ENCODE measurements around the gene FOXJ3.
A peak's percentile ranks its signal among the peaks of the same experiment; 100 is the strongest.

The FOXJ3 gene

DNA sequence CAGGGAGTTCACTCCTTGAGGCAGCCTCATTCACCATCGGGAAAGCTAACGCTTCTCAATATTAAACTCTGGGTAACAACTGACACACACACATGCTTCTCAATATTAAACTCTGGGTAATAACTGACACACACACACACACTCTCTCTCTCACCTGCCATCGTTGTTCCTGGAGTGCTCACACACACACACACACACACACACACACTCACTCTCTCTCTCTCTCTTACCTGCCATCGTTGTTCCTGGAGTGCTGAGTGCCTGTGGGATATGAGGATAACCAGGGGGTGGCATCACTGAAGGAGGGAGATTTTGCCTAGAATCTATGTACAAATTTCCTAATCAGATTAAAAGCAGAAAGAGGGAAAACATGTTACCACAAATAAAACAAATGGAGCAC is 153.3 kb downstream of the FOXJ3 start:
- no peak for TF ChIP-seq FOXA1 (IDR thresholded peaks at IDR 0.05)
- TF ChIP-seq ZNF384 (IDR thresholded peaks at IDR 0.05) = no peak
- TF ChIP-seq NFRKB (IDR thresholded peaks at IDR 0.05) = no peak
- TF ChIP-seq PKNOX1 (IDR thresholded peaks at IDR 0.05) = no peak
- no peak for TF ChIP-seq CTBP1 (IDR thresholded peaks at IDR 0.05; ENCODE audit: borderline replicate concordance)
- TF ChIP-seq SUZ12 (IDR thresholded peaks at IDR 0.05) = no peak
- no peak for TF ChIP-seq SP1 (IDR thresholded peaks at IDR 0.05)
- DNase-seq (ENCODE audit: extremely low spot score) = no peak
- CTCF ChIA-PET = no interaction called here
- POLR2A ChIA-PET = no interaction called here

GRCh38 chr1:42179900-42180329 is 155.1 kb downstream of the FOXJ3 start:
- no peak for TF ChIP-seq FOXM1 (IDR thresholded peaks at IDR 0.05; ENCODE audit: borderline replicate concordance)
- peak; percentile 53; the same call in 1 of the 2 replicates for TF ChIP-seq ARNT (IDR thresholded peaks at IDR 0.05)
- no peak for TF ChIP-seq FOXK2 (IDR thresholded peaks at IDR 0.05)
- no peak for TF ChIP-seq PKNOX1 (IDR thresholded peaks at IDR 0.05)
- TF ChIP-seq CTBP1 (IDR thresholded peaks at IDR 0.05; ENCODE audit: borderline replicate concordance) = no peak
- ChIA-PET POLR2A (interaction anchor here (0.9 kb wide), 1 partner anchor 155 kb away, joined by 3 read pairs; the partner anchor contains the start of gene FOXJ3), CTCF (interaction anchor here (1.5 kb wide), 1 partner anchor 33 kb away, joined by 3 read pairs; no protein-coding TSS in a partner anchor)
- no peak for DNase-seq (ENCODE audit: extremely low spot score)

DNA sequence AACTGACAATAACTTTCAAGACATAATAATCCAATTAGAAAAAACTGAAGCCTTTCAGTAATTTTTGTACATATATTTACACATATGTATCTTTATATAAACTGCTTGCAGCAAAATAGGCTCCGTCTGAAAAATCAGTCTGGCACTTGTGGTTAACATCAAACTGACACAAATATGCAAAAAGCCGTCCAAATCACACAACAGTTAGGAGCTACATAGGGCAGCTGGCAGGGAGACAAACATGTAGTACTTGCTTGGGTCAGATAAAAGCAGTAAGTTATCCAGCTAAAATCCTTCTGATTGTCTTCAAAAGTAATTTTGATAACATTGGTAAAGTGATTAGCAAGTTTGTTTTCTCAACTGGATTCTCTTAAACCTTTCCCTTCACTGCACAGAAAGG is 155.8 kb downstream of the FOXJ3 start:
- no peak for DNase-seq (ENCODE audit: extremely low spot score)
- TF ChIP-seq ZNF384 (IDR thresholded peaks at IDR 0.05) (no peak), CTBP1 (IDR thresholded peaks at IDR 0.05; ENCODE audit: borderline replicate concordance) (no peak), ARNT (IDR thresholded peaks at IDR 0.05) (no peak), SUZ12 (IDR thresholded peaks at IDR 0.05) (no peak), FOXK2 (IDR thresholded peaks at IDR 0.05) (no peak), LEF1 (IDR thresholded peaks at IDR 0.05; ENCODE audit: borderline replicate concordance) (no peak)
- CTCF ChIA-PET = interaction anchor here (0.6 to 1.5 kb wide), 2 partner anchors 32 to 606 kb away, joined by 3 read pairs; no protein-coding TSS in a partner anchor
- POLR2A ChIA-PET = interaction anchor here (0.9 kb wide), 1 partner anchor 155 kb away, joined by 3 read pairs; the partner anchor contains the start of gene FOXJ3

- DNase-seq (ENCODE audit: extremely low spot score) = no peak
- ChIA-PET POLR2A (no interaction called here), CTCF (interaction anchor here (1.5 kb wide), 1 partner anchor 31 kb away, joined by 3 read pairs; no protein-coding TSS in a partner anchor)
- TF ChIP-seq L3MBTL2 (conservative IDR thresholded peaks at IDR 0.05) (no peak), SUZ12 (IDR thresholded peaks at IDR 0.05) (no peak), HDGF (IDR thresholded peaks at IDR 0.05; ENCODE audit: borderline replicate concordance) (no peak), ARNT (IDR thresholded peaks at IDR 0.05) (no peak), SP1 (IDR thresholded peaks at IDR 0.05) (no peak), FOXK2 (IDR thresholded peaks at IDR 0.05) (no peak), ZNF384 (IDR thresholded peaks at IDR 0.05) (no peak), CTBP1 (IDR thresholded peaks at IDR 0.05; ENCODE audit: borderline replicate concordance) (no peak), BHLHE40 (IDR thresholded peaks at IDR 0.05; ENCODE audit: borderline replicate concordance) (no peak), NFRKB (IDR thresholded peaks at IDR 0.05) (no peak), ELF4 (IDR thresholded peaks at IDR 0.05) (no peak), FOXM1 (IDR thresholded peaks at IDR 0.05; ENCODE audit: borderline replicate concordance) (no peak)
Observed at GRCh38 chr1:42178249-42178648, 156.8 kb downstream of the FOXJ3 start.

GRCh38 chr1:42177541-42177981 is 157.5 kb downstream of the FOXJ3 start:
- POLR2A ChIA-PET = no interaction called here
- CTCF ChIA-PET = interaction anchor here (0.7 kb wide), 1 partner anchor 149 kb away, joined by 3 read pairs; no protein-coding TSS in a partner anchor
- no peak for DNase-seq (ENCODE audit: extremely low spot score)
- TF ChIP-seq FOXK2 (IDR thresholded peaks at IDR 0.05) = no peak
- TF ChIP-seq L3MBTL2 (conservative IDR thresholded peaks at IDR 0.05) = no peak
- TF ChIP-seq FOXA1 (IDR thresholded peaks at IDR 0.05) = no peak
- TF ChIP-seq ELF4 (IDR thresholded peaks at IDR 0.05) = no peak
- no peak for TF ChIP-seq SUZ12 (IDR thresholded peaks at IDR 0.05)
- TF ChIP-seq CTBP1 (IDR thresholded peaks at IDR 0.05; ENCODE audit: borderline replicate concordance) = no peak
- TF ChIP-seq TARDBP (IDR thresholded peaks at IDR 0.05) = no peak

- CTCF ChIA-PET = interaction anchor here (0.7 kb wide), 1 partner anchor 149 kb away, joined by 3 read pairs; no protein-coding TSS in a partner anchor
- TF ChIP-seq NFRKB (IDR thresholded peaks at IDR 0.05) (no peak), HDGF (IDR thresholded peaks at IDR 0.05; ENCODE audit: borderline replicate concordance) (no peak), FOXA1 (IDR thresholded peaks at IDR 0.05) (no peak), FOXM1 (IDR thresholded peaks at IDR 0.05; ENCODE audit: borderline replicate concordance) (no peak), TARDBP (IDR thresholded peaks at IDR 0.05) (no peak), SP1 (IDR thresholded peaks at IDR 0.05) (no peak), ARNT (IDR thresholded peaks at IDR 0.05) (no peak), LEF1 (IDR thresholded peaks at IDR 0.05; ENCODE audit: borderline replicate concordance) (no peak), BHLHE40 (IDR thresholded peaks at IDR 0.05; ENCODE audit: borderline replicate concordance) (no peak), PKNOX1 (IDR thresholded peaks at IDR 0.05) (no peak), CTBP1 (IDR thresholded peaks at IDR 0.05; ENCODE audit: borderline replicate concordance) (no peak), SUZ12 (IDR thresholded peaks at IDR 0.05) (no peak), ZNF384 (IDR thresholded peaks at IDR 0.05) (no peak), L3MBTL2 (conservative IDR thresholded peaks at IDR 0.05) (no peak), ELF4 (IDR thresholded peaks at IDR 0.05) (no peak), FOXK2 (IDR thresholded peaks at IDR 0.05) (no peak)
Observed at GRCh38 chr1:42176902-42177519, 158.0 kb downstream of the FOXJ3 start.

More at GRCh38 chr1:42176902-42177519, 158.0 kb downstream of the FOXJ3 start:
- POLR2A ChIA-PET = no interaction called here
- peak; percentile 51 for DNase-seq (ENCODE audit: extremely low spot score)
